HepG2 (cell line): ENCODE results near the gene GAS6. TPM values are rescaled to one million over a fixed set of nuclear protein-coding genes. Genes with fewer than 3 reads are reported as not detected.

Experiments
- ATAC-seq: fragments of 200-7000 bp; cut with Tn5 transposase; 3 replicates; pipeline ENCODE4 v1.9.1; 2020; ENCODE audit warnings: mild to moderate bottlenecking, moderate library complexity
- BruUV-seq: library from RNA; stranded (reverse); fragments of 400-500 nt; replicated peaks from 2 replicates; lab custom pipeline; 2021; lab: Mats Ljungman, UMichigan
- CTCF ChIA-PET: fragments of 300-600 bp; formaldehyde crosslinking; extraction: SDS; loops from one replicate; lab custom pipeline; 2021; ENCODE audit warnings: low total read pairs, inconsistent platforms, low intra/inter-chr PET ratio; lab: Yijun Ruan, JAX
- POLR2A ChIA-PET: fragments of 350-600 bp; sonication (Branson Sonifier 250); formaldehyde crosslinking; loops from one replicate; lab custom pipeline; 2020; ENCODE audit warnings: antibody characterized with exemption, inconsistent platforms; lab: Yijun Ruan, JAX
- DNase-seq: peaks from one replicate; pipeline ENCODE4 v3.0.0-alpha.2; 2015; ENCODE audit warnings: low spot score
- FAIRE-seq: peaks from 3 replicates; lab custom pipeline; 2011; peaks lifted over from hg19 to GRCh38; lab: Jason Lieb, UNC
- H2AFZ ChIP-seq: one replicate; pipeline ENCODE4 v1.6.1; 2011; ENCODE audit warnings: low read length, inconsistent platforms
- H3K27ac ChIP-seq: fragments of 300-600 bp; 3 replicates; pipeline ENCODE4 v1.8.0; 2011; ENCODE audit warnings: mixed run types, mild to moderate bottlenecking, mixed read lengths, low read length, inconsistent platforms; ENCODE audit not compliant: insufficient read depth; ENCODE audit errors: extremely low read length
- H3K27me3 ChIP-seq, 2 experiments: fragments of 200-600 bp in 1 of 2; 2 replicates in 1 of 2; 3 replicates in 1 of 2; pipeline versions ENCODE4 v1.6.0 to v1.8.0; 2011; ENCODE audit warnings: low read length in 2 of 2, mild to moderate bottlenecking in 2 of 2, moderate library complexity in 2 of 2, inconsistent platforms in 1 of 2; ENCODE audit not compliant: insufficient read depth in 2 of 2, control insufficient read depth in 1 of 2
- H3K36me3 ChIP-seq, 2 experiments: fragments of 200-600 bp in 1 of 2; replicated peaks in 1 of 2; 2 replicates in 1 of 2; 3 replicates in 1 of 2; pipeline versions ENCODE4 v1.5.1 to v1.8.0; 2011; ENCODE audit warnings: low read length in 2 of 2, inconsistent platforms in 1 of 2; ENCODE audit not compliant: insufficient read depth in 2 of 2, control insufficient read depth in 1 of 2
- H3K4me1 ChIP-seq: 2 replicates; pipeline ENCODE4 v1.5.1; 2012; ENCODE audit warnings: low read length, inconsistent platforms; ENCODE audit not compliant: insufficient read depth
- H3K4me2 ChIP-seq: 2 replicates; pipeline ENCODE4 v1.6.0; 2011; ENCODE audit warnings: low read depth, low read length, inconsistent platforms
- H3K4me3 ChIP-seq, 3 experiments: fragments of 200-600 bp in 1 of 3; sonication (generic), shearing (Covaris generic) in 1 of 3; replicated peaks in 1 of 3; 2 replicates each; pipeline ENCODE4 v1.5.1; 2011 to 2016; ENCODE audit warnings: low read length in 3 of 3, inconsistent platforms in 2 of 3, low read depth in 2 of 3, mild to moderate bottlenecking in 2 of 3, control low read depth in 1 of 3, mixed read lengths in 1 of 3; ENCODE audit not compliant: insufficient read depth in 1 of 3
- H3K79me2 ChIP-seq: one replicate; pipeline ENCODE4 v1.6.1; 2011; ENCODE audit warnings: low read length, inconsistent platforms; ENCODE audit not compliant: insufficient read depth
- H3K9ac ChIP-seq: 2 replicates; pipeline ENCODE4 v1.6.0; 2011; ENCODE audit warnings: mild to moderate bottlenecking, low read depth, low read length, inconsistent platforms; ENCODE audit not compliant: insufficient read depth
- H3K9me3 ChIP-seq: 2 replicates; pipeline ENCODE4 v1.5.1; 2012; ENCODE audit warnings: mild to moderate bottlenecking, low read length
- H4K20me1 ChIP-seq: 2 replicates; pipeline ENCODE4 v1.6.0; 2011; ENCODE audit warnings: inconsistent platforms, mild to moderate bottlenecking, low read length, moderate library complexity; ENCODE audit not compliant: insufficient read depth
- ZNF282 ChIP-seq: fragments of 450-650 bp; IDR thresholded peaks from 2 replicates; pipeline ENCODE4 v1.6.1; 2018; ENCODE audit not compliant: partially characterized antibody
- ZNF670 ChIP-seq: sonication (generic); formaldehyde crosslinking; IDR thresholded peaks from 2 replicates; pipeline ENCODE4 v1.8.0; 2022; ENCODE audit warnings: mild to moderate bottlenecking, missing genetic modification reagents, borderline replicate concordance
- ZSCAN9 ChIP-seq: IDR thresholded peaks from 2 replicates; pipeline ENCODE4 v1.6.1; 2016; ENCODE audit warnings: borderline replicate concordance
- WGBS: methylation state at CpG from one replicate; pipeline ENCODE4 v1.1.6; 2017; ENCODE audit warnings: low lambda C conversion rate; 5-methylcytosine and 5-hydroxymethylcytosine counted together
- in situ Hi-C: cut with HindIII; loops from 2 replicates; pipeline ENCODE4 v1.10.0; 2017; ENCODE audit warnings: low pct_unique_long_range_greater_than_20kb; ENCODE audit not compliant: extremely low pct_ligation_motif_present
- intact Hi-C: fragments of 100-400 bp; cut with micrococcal nuclease; formaldehyde crosslinking; loops from one replicate; pipeline ENCODE4 v1.10.0; 2022; ENCODE audit not compliant: unreplicated experiment
- polyA plus RNA-seq, 8 experiments: library from polyadenylated mRNA; depleted of rRNA in 3 of 8; stranded (reverse) in 7 of 8; unstranded in 1 of 8; fragments of >200 nt; fragmentation: Illumina TruSeq in 4 of 8; extraction: Trizol in 4 of 8; gene quantifications; 2 replicates each; pipeline versions ENCODE4 v1.2.1 to v1.2.3, GENCODE V29; 2011 to 2016; ENCODE audit warnings: low read depth in 4 of 8, missing spikeins in 1 of 8, mixed read lengths in 1 of 8; ENCODE audit not compliant: insufficient read depth in 1 of 8
- total RNA-seq, 5 experiments: library from RNA; depleted of rRNA; stranded (reverse); fragments of >200 nt; fragmentation: Illumina TruSeq; extraction: Trizol; gene quantifications; 2 replicates each; pipeline ENCODE4 v1.2.3, GENCODE V29; 2016; ENCODE audit warnings: low read depth in 1 of 5
- TF ChIP-seq, protein P1 (sequence below): sonication (generic); formaldehyde crosslinking; IDR thresholded peaks from 2 replicates; pipeline ENCODE4 v1.9.0; 2021; ENCODE audit warnings: missing genetic modification reagents, borderline replicate concordance

The GAS6 gene
- total and polyA plus RNA-seq, 2 of the 13 experiments (the other 11 are each of a cell fraction or from before 2014, with no cell fraction given): 0.09 to 0.24 TPM

- POLR2A ChIA-PET: no interaction called here
- in situ Hi-C loops: loop anchor here (5.0 kb wide), 1 partner anchor 86 kb away; no protein-coding TSS in a partner anchor
- H3K9ac ChIP-seq: no peak overlapping the region
- ATAC-seq (no peak), FAIRE-seq (no peak), DNase-seq (no peak)
- WGBS: 58% methylated on average over 20 of the region's 20 CpGs
- BruUV-seq: no TSS peak
- no peaks in the 10 kb centered on the region for H3K36me3 ChIP-seq
- H3K79me2 ChIP-seq: no peaks in the 10 kb centered on the region
- H3K4me3 ChIP-seq: no peak overlapping the region
- H3K27me3 ChIP-seq: peaks cover 4 to 40% of the 10 kb centered on the region in 2 experiments
- CTCF ChIA-PET: interaction anchor here (2.1 kb wide), 1 partner anchor 87 kb away, joined by 12 read pairs; no protein-coding TSS in a partner anchor
- H2AFZ ChIP-seq: no peak overlapping the region
- TF ChIP-seq ZNF670 (CRISPR knock-in tag) (no peak), ZNF282 (no peak), ZSCAN9 (CRISPR knock-in tag) (no peak)
- TF ChIP-seq, protein P1, sequence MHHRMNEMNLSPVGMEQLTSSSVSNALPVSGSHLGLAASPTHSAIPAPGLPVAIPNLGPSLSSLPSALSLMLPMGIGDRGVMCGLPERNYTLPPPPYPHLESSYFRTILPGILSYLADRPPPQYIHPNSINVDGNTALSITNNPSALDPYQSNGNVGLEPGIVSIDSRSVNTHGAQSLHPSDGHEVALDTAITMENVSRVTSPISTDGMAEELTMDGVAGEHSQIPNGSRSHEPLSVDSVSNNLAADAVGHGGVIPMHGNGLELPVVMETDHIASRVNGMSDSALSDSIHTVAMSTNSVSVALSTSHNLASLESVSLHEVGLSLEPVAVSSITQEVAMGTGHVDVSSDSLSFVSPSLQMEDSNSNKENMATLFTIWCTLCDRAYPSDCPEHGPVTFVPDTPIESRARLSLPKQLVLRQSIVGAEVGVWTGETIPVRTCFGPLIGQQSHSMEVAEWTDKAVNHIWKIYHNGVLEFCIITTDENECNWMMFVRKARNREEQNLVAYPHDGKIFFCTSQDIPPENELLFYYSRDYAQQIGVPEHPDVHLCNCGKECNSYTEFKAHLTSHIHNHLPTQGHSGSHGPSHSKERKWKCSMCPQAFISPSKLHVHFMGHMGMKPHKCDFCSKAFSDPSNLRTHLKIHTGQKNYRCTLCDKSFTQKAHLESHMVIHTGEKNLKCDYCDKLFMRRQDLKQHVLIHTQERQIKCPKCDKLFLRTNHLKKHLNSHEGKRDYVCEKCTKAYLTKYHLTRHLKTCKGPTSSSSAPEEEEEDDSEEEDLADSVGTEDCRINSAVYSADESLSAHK (CRISPR knock-in tag): no peak
- no peaks in the 10 kb centered on the region for H3K9me3 ChIP-seq
- H4K20me1 ChIP-seq: no peaks in the 10 kb centered on the region
- H3K4me2 ChIP-seq: no peak overlapping the region
- intact Hi-C loops: no loop called here
- H3K27ac ChIP-seq: no peak overlapping the region
- no peaks in the 10 kb centered on the region for H3K4me1 ChIP-seq
Measured at GRCh38 chr13:113902986-113903775, 39.3 kb upstream of the GAS6 start.
